Fibroblast of the conjunctiva (primary cell): ENCODE results near the gene ZNF814.
"Not testable (repeated sequence)": the region's sequence is repeated elsewhere in the genome, so short reads cannot be mapped to it uniquely, and the experiment has no call there.

ENCODE experiments used
- DNase-seq: peaks from one replicate; pipeline ENCODE4 v3.0.0-alpha.2; 2010; ENCODE audit warnings: low read depth

The ZNF814 gene

GRCh38 chr19:57816652-57817051 is 72.2 kb downstream of the ZNF814 start:
- DNase-seq, result no peak

GRCh38 chr19:57815247-57816075 is 73.4 kb downstream of the ZNF814 start:
- no peak for DNase-seq

GRCh38 chr19:57814505-57815246 is 74.2 kb downstream of the ZNF814 start, which contains the start of gene ZNF552:
Gene ZNF552 (minus strand): TSS chr19:57814913. CDS start chr19:57814743, 170 bp downstream.
- DNase-seq, result peak; percentile 77

GRCh38 chr19:57813919-57814504 is 74.8 kb downstream of the ZNF814 start:
- DNase-seq, result no peak

GRCh38 chr19:57812975-57813820 is 75.6 kb downstream of the ZNF814 start:
- not testable (repeated sequence) for DNase-seq

- DNase-seq, result no peak
These were observed 76.6 kb downstream of the ZNF814 start for GRCh38 chr19:57812226-57812625.

GRCh38 chr19:57810410-57811295 is 78.2 kb downstream of the ZNF814 start:
- DNase-seq, result not testable (repeated sequence)

GRCh38 chr19:57807541-57807940 is 81.3 kb downstream of the ZNF814 start:
- no peak for DNase-seq

GRCh38 chr19:57803594-57804325 is 85.1 kb downstream of the ZNF814 start:
- DNase-seq, result peak; percentile 9

- DNase-seq, result no peak
These were observed 85.6 kb downstream of the ZNF814 start for GRCh38 chr19:57803265-57803593.

- no peak for DNase-seq
These were observed 86.6 kb downstream of the ZNF814 start for GRCh38 chr19:57802269-57802668.

- no peak for DNase-seq
These were observed 88.1 kb downstream of the ZNF814 start for GRCh38 chr19:57800696-57801095.
